Stimulated activated effector memory CD8-positive, alpha-beta T cell treated with anti-CD3 and anti-CD28 coated beads, Interleukin-12 subunit alpha, Interleukin-12 subunit beta, amount 100 ng/mL, for 72 hours (primary cell): ENCODE results near the gene SENP7.
A peak's percentile ranks its signal among the peaks of the same experiment; 100 is the strongest.
"Not testable (repeated sequence)": the region's sequence is repeated elsewhere in the genome, so short reads cannot be mapped to it uniquely, and the experiment has no call there.

ENCODE experiments used
- ATAC-seq: fragments of 150-1000 bp; cut with Tn5 transposase; 2 replicates; pipeline ENCODE4 v1.10.0; 2021
- DNase-seq, 2 donors: peaks; one replicate each; pipeline ENCODE4 v3.0.0; 2021 to 2022; ENCODE audit warnings: low spot score in 2 of 2
- H3K27ac Mint-ChIP-seq: one replicate; pipeline ENCODE4 v1.8.0; 2022; ENCODE audit warnings: mild to moderate bottlenecking, mixed read lengths
- H3K36me3 Mint-ChIP-seq: one replicate; pipeline ENCODE4 v1.8.0; 2022; ENCODE audit warnings: mild to moderate bottlenecking, mixed read lengths
- H3K4me1 Mint-ChIP-seq: one replicate; pipeline ENCODE4 v1.8.0; 2022; ENCODE audit warnings: mixed read lengths
- H3K4me3 Mint-ChIP-seq: one replicate; pipeline ENCODE4 v1.8.0; 2022; ENCODE audit warnings: mild to moderate bottlenecking, mixed read lengths
- H3K9me3 Mint-ChIP-seq: one replicate; pipeline ENCODE4 v1.8.0; 2022; ENCODE audit warnings: mixed read lengths

Gene SENP7

GRCh38 chr3:101362406-101362805, 150.6 kb downstream of the SENP7 start:
- DNase-seq (no peak), ATAC-seq (no peak)
- H3K4me3 Mint-ChIP-seq: no peak overlapping the region
- H3K9me3 Mint-ChIP-seq: no peaks in the 10 kb centered on the region
- peaks cover 92% of the 10 kb centered on the region for H3K36me3 Mint-ChIP-seq
- no peaks in the 10 kb centered on the region for H3K4me1 Mint-ChIP-seq
- no peak overlapping the region for H3K27ac Mint-ChIP-seq

DNA sequence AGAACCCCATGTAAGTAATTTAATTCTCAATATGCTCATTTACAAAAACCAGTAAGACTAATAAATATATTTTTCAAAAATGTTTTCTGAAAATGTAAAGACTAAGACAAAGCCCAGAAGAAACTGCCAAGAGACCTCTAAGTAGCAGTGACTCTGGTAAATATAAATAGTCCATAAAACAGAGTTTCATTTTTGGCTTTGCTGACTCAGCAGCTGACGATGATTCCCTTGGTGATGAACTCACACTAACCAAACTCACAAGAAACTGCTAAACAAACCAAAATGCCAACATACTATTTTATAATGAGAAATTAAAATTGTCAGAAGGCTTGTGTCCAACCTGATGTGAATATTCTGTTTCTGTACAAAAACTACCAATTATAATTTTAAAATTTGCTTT, 161.2 kb downstream of the SENP7 start:
- DNase-seq (no peak), ATAC-seq (no peak)
- Mint-ChIP-seq H3K36me3 (peaks cover 8% of the 10 kb centered on the region), H3K4me3 (no peak overlapping the region), H3K9me3 (no peaks in the 10 kb centered on the region), H3K4me1 (no peaks in the 10 kb centered on the region), H3K27ac (no peak overlapping the region)

- no peak overlapping the region for H3K27ac Mint-ChIP-seq
- no peak for ATAC-seq
- H3K4me1 Mint-ChIP-seq: no peaks in the 10 kb centered on the region
- no peak overlapping the region for H3K4me3 Mint-ChIP-seq
- H3K36me3 Mint-ChIP-seq: peaks cover 60% of the 10 kb centered on the region
- no peak for DNase-seq
- H3K9me3 Mint-ChIP-seq: no peaks in the 10 kb centered on the region
Observed at GRCh38 chr3:101340591-101340990, 172.4 kb downstream of the SENP7 start.

DNA sequence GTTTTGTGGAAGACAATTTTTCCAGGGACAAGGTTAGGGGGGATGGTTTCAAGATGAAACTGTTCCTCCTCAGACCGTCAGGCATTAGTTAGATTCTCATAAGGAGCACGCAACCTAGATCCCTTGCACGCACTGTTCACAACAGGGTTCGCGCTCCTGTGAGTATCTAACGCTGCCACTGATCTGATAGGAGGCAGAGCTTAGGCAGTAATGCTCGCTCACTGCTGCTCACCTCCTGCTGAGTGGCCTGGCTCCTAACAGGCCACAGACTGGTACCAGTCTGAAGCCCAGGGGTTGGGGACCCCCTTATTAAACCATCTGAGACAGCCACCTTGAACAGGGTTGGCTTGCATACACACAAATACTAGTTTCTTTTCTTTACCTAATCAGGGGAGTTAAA, 179.1 kb downstream of the SENP7 start:
- H3K9me3 Mint-ChIP-seq: no peaks in the 10 kb centered on the region
- H3K27ac Mint-ChIP-seq: no peak overlapping the region
- ATAC-seq (no peak), DNase-seq (no peak)
- H3K4me1 Mint-ChIP-seq: no peaks in the 10 kb centered on the region
- H3K36me3 Mint-ChIP-seq: peaks cover 56% of the 10 kb centered on the region
- no peak overlapping the region for H3K4me3 Mint-ChIP-seq

GRCh38 chr3:101329016-101329673, 183.9 kb downstream of the SENP7 start:
- DNase-seq (no peak), ATAC-seq (no peak)
- Mint-ChIP-seq H3K27ac (no peak overlapping the region), H3K36me3 (peaks cover 66% of the 10 kb centered on the region), H3K4me3 (no peak overlapping the region), H3K4me1 (no peaks in the 10 kb centered on the region), H3K9me3 (no peaks in the 10 kb centered on the region)

DNA sequence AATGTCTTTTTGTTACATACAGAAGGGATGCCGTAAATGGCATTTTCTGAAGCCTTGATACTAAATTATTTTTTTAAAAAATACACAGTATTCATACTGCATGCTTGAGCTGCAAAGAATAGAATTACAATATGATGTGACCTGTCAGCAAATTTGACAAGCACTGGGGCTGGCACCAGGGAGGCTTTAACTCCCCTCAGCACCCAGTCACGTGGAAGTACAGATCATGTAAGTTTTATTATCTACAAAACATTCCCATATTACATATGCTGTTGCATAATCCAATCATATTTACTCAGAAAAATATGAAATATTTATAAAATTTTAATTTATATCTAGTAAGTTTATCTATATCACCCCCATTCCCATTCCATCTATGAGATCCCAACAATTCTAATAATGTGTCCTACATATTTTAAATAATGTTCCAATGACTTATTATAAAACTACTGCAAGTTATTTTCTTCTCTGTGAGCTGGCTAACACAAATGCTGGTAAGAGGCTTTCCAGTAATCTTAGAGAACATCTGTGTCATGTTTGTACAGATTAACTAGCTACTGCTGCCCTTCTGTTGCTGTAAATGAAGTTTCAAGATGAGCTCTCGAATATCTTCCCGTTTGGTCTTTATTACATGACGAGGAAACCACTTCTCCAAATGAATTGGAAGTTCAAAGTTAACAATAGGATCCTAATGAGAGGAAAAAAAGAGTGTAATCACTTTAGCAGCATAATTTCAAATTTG, 187.4 kb downstream of the SENP7 start:
- no peaks in the 10 kb centered on the region for H3K9me3 Mint-ChIP-seq
- no peak overlapping the region for H3K27ac Mint-ChIP-seq
- peaks cover 50% of the 10 kb centered on the region for H3K36me3 Mint-ChIP-seq

DNA sequence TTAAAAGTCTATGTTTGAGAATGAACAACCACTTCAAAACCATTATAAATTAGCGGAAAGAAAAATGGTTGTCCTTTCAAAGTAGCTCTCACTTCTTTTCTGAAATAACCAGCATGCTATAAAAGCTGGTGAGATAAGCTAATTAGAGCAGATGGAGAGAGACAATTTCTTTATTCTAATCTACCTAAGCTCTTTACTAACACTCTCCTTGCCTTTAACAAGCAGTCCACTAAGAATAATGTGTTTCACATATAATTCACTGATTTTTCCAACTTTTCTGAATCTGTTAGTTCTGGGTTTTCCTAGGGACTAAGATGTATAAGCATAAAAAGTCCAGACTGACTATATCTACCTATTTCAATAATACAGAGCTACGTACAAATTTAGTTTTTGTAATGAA, 192.5 kb downstream of the SENP7 start, which contains the start of gene IMPG2:
Gene IMPG2, minus strand, starts transcription at position 101 of the 400 bp plus-strand sequence. CDS start 203 bp downstream, outside the sequence.
- Mint-ChIP-seq H3K9me3 (no peaks in the 10 kb centered on the region), H3K4me3 (no peak within 1 kb of the TSS), H3K27ac (no peak within 1 kb of the TSS), H3K36me3 (peaks cover 6% of the 10 kb centered on the region), H3K4me1 (no peaks in the 10 kb centered on the region)
- DNase-seq: no peak
- ATAC-seq: no peak

More for the DNA sequence above, 187.4 kb downstream of the SENP7 start:
- H3K4me3 Mint-ChIP-seq: no peak overlapping the region
- no peaks in the 10 kb centered on the region for H3K4me1 Mint-ChIP-seq
- no peak for DNase-seq
- ATAC-seq: no peak

DNA sequence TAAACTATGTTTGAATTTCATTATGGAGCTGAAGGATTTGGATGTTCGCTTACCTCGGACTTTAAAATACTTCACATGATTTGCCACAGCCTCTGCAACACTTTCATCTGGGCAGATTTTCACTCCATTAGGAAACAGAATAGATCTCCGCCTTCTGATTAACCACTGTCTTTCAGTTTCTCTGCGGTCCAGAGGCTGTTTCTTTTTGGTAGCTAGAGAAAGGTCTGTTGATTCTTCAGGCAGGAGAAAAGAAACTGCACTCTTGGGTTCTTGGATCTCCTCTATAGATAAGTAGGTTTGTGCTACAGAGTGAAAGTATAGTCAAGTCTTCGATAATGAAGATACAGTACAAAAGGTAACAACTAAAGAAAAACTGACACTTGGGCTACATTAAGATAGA, 193.5 kb downstream of the SENP7 start:
- no peak for ATAC-seq

DNA sequence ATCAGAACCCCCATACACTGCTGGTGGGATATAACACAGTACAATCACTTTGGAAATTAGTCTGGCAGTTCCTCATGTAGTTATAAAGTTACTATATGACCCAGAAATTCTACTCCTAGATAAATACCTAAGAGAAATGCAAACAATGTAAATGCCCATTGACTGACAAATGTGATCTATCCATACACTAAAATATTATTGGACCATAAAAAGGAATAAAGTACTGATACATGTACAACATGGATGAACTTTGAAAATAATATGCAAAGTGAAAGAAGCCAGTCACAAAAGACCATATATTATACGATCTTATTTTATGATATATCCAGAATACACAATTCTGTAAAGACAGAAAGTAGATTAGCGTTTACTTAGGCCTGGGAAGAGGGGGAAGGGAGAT, 200.5 kb downstream of the SENP7 start:
- ATAC-seq: no peak
- peaks cover 14% of the 10 kb centered on the region for H3K9me3 Mint-ChIP-seq
- no peaks in the 10 kb centered on the region for H3K4me1 Mint-ChIP-seq
- no peak overlapping the region for H3K27ac Mint-ChIP-seq
- no peaks in the 10 kb centered on the region for H3K36me3 Mint-ChIP-seq
- no peak for DNase-seq
- no peak overlapping the region for H3K4me3 Mint-ChIP-seq

More for the DNA sequence above, 193.5 kb downstream of the SENP7 start:
- Mint-ChIP-seq H3K9me3 (no peaks in the 10 kb centered on the region), H3K27ac (no peak overlapping the region), H3K4me3 (no peak overlapping the region), H3K4me1 (no peaks in the 10 kb centered on the region), H3K36me3 (no peaks in the 10 kb centered on the region)
- DNase-seq: no peak

DNA sequence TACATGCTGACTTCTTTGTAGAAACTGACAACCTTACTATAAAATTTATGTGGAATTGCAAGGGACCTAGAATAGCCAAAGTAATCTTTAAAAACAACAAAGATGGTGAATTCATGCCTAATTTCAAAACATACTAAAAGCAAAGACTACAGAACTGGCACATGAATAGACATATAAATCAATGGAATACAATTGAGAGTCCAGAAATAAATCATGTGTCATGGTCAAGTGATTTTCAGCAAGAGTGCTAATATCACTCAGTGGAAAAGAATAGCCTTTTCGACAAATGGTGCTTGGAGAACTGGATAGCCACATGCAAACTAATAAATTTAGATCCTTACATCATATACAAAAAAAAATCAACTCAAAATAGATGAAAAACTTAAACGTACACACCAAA, 201.3 kb downstream of the SENP7 start:
- H3K9me3 Mint-ChIP-seq: peaks cover 18% of the 10 kb centered on the region
- H3K4me1 Mint-ChIP-seq: no peaks in the 10 kb centered on the region
- H3K36me3 Mint-ChIP-seq: no peaks in the 10 kb centered on the region
- ATAC-seq (no peak), DNase-seq (no peak)
- no peak overlapping the region for H3K4me3 Mint-ChIP-seq
- no peak overlapping the region for H3K27ac Mint-ChIP-seq

DNA sequence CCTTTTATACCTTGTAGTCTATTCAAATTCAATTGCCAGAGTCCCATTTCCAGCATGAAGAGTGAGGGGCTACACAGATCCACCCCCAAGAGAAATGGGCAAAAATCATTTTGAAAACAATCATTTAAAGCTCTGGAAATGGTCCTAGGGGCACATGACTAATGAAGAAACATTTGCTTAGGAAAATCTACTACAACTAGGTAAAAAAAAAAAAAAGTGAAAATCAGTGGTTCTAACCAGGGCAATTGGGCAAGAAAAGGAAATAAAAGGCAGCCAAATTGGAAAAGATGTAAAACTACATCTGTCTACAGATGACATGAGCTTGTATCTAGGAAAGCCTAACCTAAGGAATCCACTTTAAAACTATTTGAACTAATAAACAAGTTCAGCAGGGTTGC, 202.0 kb downstream of the SENP7 start:
- Mint-ChIP-seq H3K4me1 (no peaks in the 10 kb centered on the region), H3K4me3 (no peak overlapping the region), H3K9me3 (peaks cover 18% of the 10 kb centered on the region), H3K27ac (no peak overlapping the region), H3K36me3 (no peaks in the 10 kb centered on the region)
- ATAC-seq (no peak), DNase-seq (no peak)

DNA sequence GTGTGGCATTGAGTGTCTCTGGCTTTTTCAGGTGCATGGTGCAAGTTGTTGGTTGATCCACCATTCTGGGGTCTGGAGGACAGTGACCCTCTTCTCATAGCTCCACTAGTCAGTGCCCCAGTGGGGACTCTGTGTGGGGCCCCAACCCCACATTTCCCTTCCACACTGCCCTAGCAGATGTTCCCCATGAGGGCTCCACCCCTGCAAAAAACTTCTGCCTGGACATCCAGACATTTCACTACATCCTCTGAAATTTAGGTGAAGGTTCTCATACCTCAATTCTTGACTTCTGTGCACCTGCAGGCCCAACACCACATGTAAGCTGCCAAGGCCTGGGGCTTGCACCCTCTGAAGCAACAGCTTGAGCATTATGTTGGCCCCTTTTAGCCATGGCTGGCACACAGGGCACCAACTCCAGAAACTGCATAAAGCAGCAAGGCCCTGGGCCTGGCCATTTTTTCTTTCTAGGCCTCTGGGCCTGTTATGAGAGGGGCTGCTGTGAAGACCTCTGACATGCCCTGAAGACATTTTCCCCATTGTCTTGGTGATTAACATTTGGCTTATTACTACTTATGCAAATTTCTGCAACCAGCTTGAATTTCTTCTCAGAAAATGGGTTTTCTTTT, 204.8 kb downstream of the SENP7 start:
- not testable (repeated sequence) for H3K4me3 Mint-ChIP-seq, ATAC-seq, H3K36me3 Mint-ChIP-seq, DNase-seq, H3K27ac Mint-ChIP-seq, H3K4me1 Mint-ChIP-seq
- peaks cover 18% of the 10 kb centered on the region for H3K9me3 Mint-ChIP-seq

GRCh38 chr3:101303836-101304235, 209.2 kb downstream of the SENP7 start:
- no peak overlapping the region for H3K4me3 Mint-ChIP-seq
- H3K9me3 Mint-ChIP-seq: peaks cover 12% of the 10 kb centered on the region
- H3K36me3 Mint-ChIP-seq: no peaks in the 10 kb centered on the region
- no peak overlapping the region for H3K27ac Mint-ChIP-seq
- no peak for DNase-seq
- no peaks in the 10 kb centered on the region for H3K4me1 Mint-ChIP-seq
- no peak for ATAC-seq

- Mint-ChIP-seq H3K9me3 (peaks cover 13% of the 10 kb centered on the region), H3K4me3 (peak overlapping the region; percentile 9), H3K4me1 (no peaks in the 10 kb centered on the region), H3K36me3 (no peaks in the 10 kb centered on the region), H3K27ac (no peak overlapping the region)
- DNase-seq (no peak), ATAC-seq (peak; percentile 89)
Observed at GRCh38 chr3:101303089-101303731, 209.8 kb downstream of the SENP7 start.

- DNase-seq (no peak), ATAC-seq (no peak)
- Mint-ChIP-seq H3K36me3 (no peaks in the 10 kb centered on the region), H3K9me3 (peaks cover 18% of the 10 kb centered on the region), H3K4me3 (no peak overlapping the region), H3K4me1 (no peaks in the 10 kb centered on the region), H3K27ac (no peak overlapping the region)
Observed at GRCh38 chr3:101300073-101300472, 212.9 kb downstream of the SENP7 start.
